Adrenal gland (tissue), 12 donors: ENCODE measurements around the gene PNPLA2. TPM values are rescaled to one million over a fixed set of nuclear protein-coding genes. Genes with fewer than 3 reads are reported as not detected.

Experiments used
- DNase-seq, 7 donors: peaks; one replicate each; pipeline ENCODE4 v3.0.0-alpha.2; 2019 to 2020
- H3K27ac ChIP-seq, 5 donors: fragments of 200-600 bp; sonication (generic) in 4 of 5; 1 replicate in 3 of 5; 2 replicates in 2 of 5; pipeline versions ENCODE4 v1.5.1 to v1.8.0; 2016 to 2020; ENCODE audit warnings: mild to moderate bottlenecking in 1 of 5
- H3K27me3 ChIP-seq: fragments of 200-600 bp; 2 replicates; pipeline ENCODE4 v1.8.0; 2021
- H3K36me3 ChIP-seq, 2 donors: fragments of 200-600 bp; replicated peaks in 1 of 2; 1 replicate in 1 of 2; 2 replicates in 1 of 2; pipeline versions ENCODE4 v1.5.1 to v1.8.0; 2018 to 2022
- H3K4me1 ChIP-seq, 2 donors: fragments of 200-600 bp; replicated peaks in 1 of 2; 1 replicate in 1 of 2; 2 replicates in 1 of 2; pipeline versions ENCODE4 v1.5.1 to v1.8.0; 2018 to 2021
- H3K4me3 ChIP-seq, 4 donors: fragments of 200-600 bp; sonication (generic) in 3 of 4; one replicate each; pipeline ENCODE4 v1.5.1; 2016 to 2018
- H3K9me3 ChIP-seq, 3 donors: fragments of 200-600 bp; sonication (generic) in 1 of 3; replicated peaks in 1 of 3; 1 replicate in 2 of 3; 2 replicates in 1 of 3; pipeline versions ENCODE4 v1.5.1 to v1.8.0; 2016 to 2021
- CTCF ChIP-seq, 6 experiments: fragments of 450-650 bp in 4 of 6; fragments of 200-600 bp in 2 of 6; sonication (generic) in 1 of 6; IDR thresholded peaks; 1 replicate in 5 of 6; 2 replicates in 1 of 6; pipeline versions ENCODE4 v1.5.1 to v1.8.0; 2016 to 2021; ENCODE audit warnings: antibody characterized with exemption in 6 of 6, mild to moderate bottlenecking in 2 of 6, moderate library complexity in 1 of 6
- POLR2A ChIP-seq, 2 donors: fragments of 450-650 bp; IDR thresholded peaks; one replicate each; pipeline ENCODE4 v1.6.1; 2017; ENCODE audit warnings: antibody characterized with exemption in 2 of 2, mild to moderate bottlenecking in 2 of 2, moderate library complexity in 1 of 2
- WGBS, 4 donors: extraction: QIAGEN DNeasy Blood & Tissue Kit in 2 of 4; methylation state at CpG; one replicate each; pipeline versions ENCODE4 v1.1.5 to v1.1.7; 2013 to 2017; 5-methylcytosine and 5-hydroxymethylcytosine counted together
- intact Hi-C, 2 donors: fragments of 100-400 bp; cut with DNase I; formaldehyde crosslinking; loops; one replicate each; pipeline versions ENCODE4 v1.14.1 to v1.15.0; 2022 to 2023
- polyA plus RNA-seq, 3 donors: library from polyadenylated mRNA; stranded (reverse); fragments of 200-250 nt in 2 of 3; fragments of 350-450 nt in 1 of 3; fragmentation: Illumina TruSeq in 1 of 3; extraction: RNeasy Lipid Tissue Mini Kit (QIAGEN cat#74804) in 1 of 3; gene quantifications; one replicate each; pipeline ENCODE4 v1.2.3, GENCODE V29; 2013 to 2014
- total RNA-seq, 9 donors: library from RNA; depleted of rRNA in 4 of 9; stranded (reverse); fragments of >200 nt in 4 of 9; fragments of 120-200 nt in 1 of 9; fragmentation: NEBNext Ultra II Directional in 1 of 9; extraction: Animal tissue kit (Norgen Biotek cat#: 25700) in 1 of 9; gene quantifications; one replicate each; pipeline versions ENCODE4 v1.1.0 to v1.2.4, GENCODE V29; 2013 to 2023
- donor health status: healthy with polysubstance abuse.
- donor health status: Bipolar disorder and iron deficiency.
- donor health status: DM: yes; HTN: yes; CAD: no.
- donor health status: DM: no; HTN: no; CAD: no.
- donor health status: DM: no; HTN: no; CAD: no.
- donor health status: DM: yes; HTN: yes; CAD: no.

The PNPLA2 gene
- total and polyA plus RNA-seq, 12 donors = 24.1 to 403 (median 124) TPM

GRCh38 chr11:862081-862661, 43.5 kb downstream of the PNPLA2 start:
- H3K4me1 ChIP-seq = peaks cover 0 to 19% of the 10 kb centered on the region in 2 donors
- TF ChIP-seq POLR2A (IDR thresholded peaks at IDR 0.05) (no peak), CTCF (IDR thresholded peaks at IDR 0.05) (no peak)
- H3K36me3 ChIP-seq = peaks cover 0 to 4% of the 10 kb centered on the region in 2 donors
- no peak overlapping the region for H3K27ac ChIP-seq
- no peak overlapping the region for H3K4me3 ChIP-seq
- 36 to 59% (median 42%) methylated on average over 3 to 20 of the region's 20 CpGs for WGBS, 4 donors
- no peaks in the 10 kb centered on the region for H3K27me3 ChIP-seq
- H3K9me3 ChIP-seq = no peaks in the 10 kb centered on the region
- peak in 3 of 7 donors; percentile 50 to 66 (median 56) for DNase-seq
- intact Hi-C loops = loop anchor here in 1 of 2 donors (5.0 kb wide), 1 partner anchor 190 kb away; no protein-coding TSS in a partner anchor

GRCh38 chr11:862696-863022, 43.9 kb downstream of the PNPLA2 start:
- no peaks in the 10 kb centered on the region for H3K9me3 ChIP-seq
- TF ChIP-seq CTCF (IDR thresholded peaks at IDR 0.05) (no peak), POLR2A (IDR thresholded peaks at IDR 0.05) (no peak)
- no peak overlapping the region for H3K4me3 ChIP-seq
- intact Hi-C loops = loop anchor here in 1 of 2 donors (5.0 kb wide), 1 partner anchor 190 kb away; no protein-coding TSS in a partner anchor
- H3K36me3 ChIP-seq = peaks cover 0 to 4% of the 10 kb centered on the region in 2 donors
- 43 to 65% (median 60%) methylated on average over 3 to 12 of the region's 12 CpGs for WGBS, 4 donors
- peaks cover 0 to 19% of the 10 kb centered on the region in 2 donors for H3K4me1 ChIP-seq
- H3K27me3 ChIP-seq = no peaks in the 10 kb centered on the region
- DNase-seq = no peak
- H3K27ac ChIP-seq = no peak overlapping the region

- DNase-seq = peak in 1 of 7 donors; percentile 31
- TF ChIP-seq CTCF (IDR thresholded peaks at IDR 0.05) (no peak), POLR2A (IDR thresholded peaks at IDR 0.05) (no peak)
- no peak overlapping the region for H3K27ac ChIP-seq
- intact Hi-C loops = loop anchor here in 1 of 2 donors (5.0 kb wide), 1 partner anchor 189 kb away; no protein-coding TSS in a partner anchor
- WGBS, 4 donors = 57 to 74% (median 63%) methylated on average over 16 to 24 of the region's 24 CpGs
- no peaks in the 10 kb centered on the region for H3K9me3 ChIP-seq
- no peak overlapping the region for H3K4me3 ChIP-seq
- H3K27me3 ChIP-seq = no peaks in the 10 kb centered on the region
- H3K4me1 ChIP-seq = peaks cover 0 to 19% of the 10 kb centered on the region in 2 donors
- H3K36me3 ChIP-seq = peaks cover 0 to 4% of the 10 kb centered on the region in 2 donors
Measured at GRCh38 chr11:863023-863909, 44.6 kb downstream of the PNPLA2 start.
